Transverse colon (tissue), 4 donors: ENCODE data around the gene MYH14. TPM values are rescaled to one million over a fixed set of nuclear protein-coding genes. Genes with fewer than 3 reads are reported as not detected.
"Not testable (repeated sequence)": the region's sequence is repeated elsewhere in the genome, so short reads cannot be mapped to it uniquely, and the experiment has no call there.

ENCODE experiments used
- DNase-seq: peaks from one replicate; pipeline ENCODE4 v3.0.0-alpha.2; 2019
- H3K27ac ChIP-seq, 4 donors: fragments of 200-600 bp; sonication (generic); 2 replicates each; pipeline ENCODE4 v1.5.1; 2016 to 2018; ENCODE audit warnings: inconsistent platforms in 4 of 4
- H3K27me3 ChIP-seq: fragments of 200-600 bp; sonication (generic); 2 replicates; pipeline ENCODE4 v1.5.1; 2017; ENCODE audit warnings: inconsistent platforms
- H3K36me3 ChIP-seq, 4 donors: fragments of 200-600 bp; sonication (generic); 2 replicates each; pipeline ENCODE4 v1.5.1; 2017 to 2019; ENCODE audit warnings: inconsistent platforms in 4 of 4
- H3K4me1 ChIP-seq, 4 donors: fragments of 200-600 bp; sonication (generic); 2 replicates each; pipeline ENCODE4 v1.5.1; 2017 to 2020; ENCODE audit warnings: inconsistent platforms in 4 of 4
- H3K4me3 ChIP-seq, 4 donors: fragments of 200-600 bp; sonication (generic); 1 replicate in 1 of 4; 2 replicates in 3 of 4; pipeline versions ENCODE4 v1.5.1 to v1.6.1; 2017 to 2019; ENCODE audit warnings: inconsistent platforms in 4 of 4
- H3K9me3 ChIP-seq, 2 donors: fragments of 200-600 bp; sonication (generic); 2 replicates each; pipeline ENCODE4 v1.5.1; 2017 to 2019; ENCODE audit warnings: inconsistent platforms in 2 of 2
- CTCF ChIP-seq, 5 experiments: fragments of 200-600 bp in 3 of 5; fragments of 450-650 bp in 2 of 5; sonication (generic) in 3 of 5; IDR thresholded peaks; 1 replicate in 2 of 5; 2 replicates in 3 of 5; pipeline ENCODE4 v1.5.1; 2016 to 2017; ENCODE audit warnings: antibody characterized with exemption in 5 of 5, inconsistent platforms in 3 of 5, mild to moderate bottlenecking in 2 of 5, moderate library complexity in 1 of 5
- EP300 ChIP-seq: sonication (generic); formaldehyde crosslinking; IDR thresholded peaks from one replicate; pipeline ENCODE4 v1.6.1; 2017; ENCODE audit warnings: antibody characterized with exemption, low read depth
- POLR2A ChIP-seq: fragments of 450-650 bp; IDR thresholded peaks from one replicate; pipeline ENCODE4 v1.6.1; 2016; ENCODE audit warnings: antibody characterized with exemption, mild to moderate bottlenecking, moderate library complexity
- POLR2AphosphoS5 ChIP-seq, 3 donors: sonication (generic); formaldehyde crosslinking; IDR thresholded peaks; one replicate each; pipeline ENCODE4 v1.6.1; 2016; ENCODE audit warnings: antibody characterized with exemption in 3 of 3
- WGBS, 2 donors: methylation state at CpG; one replicate each; pipeline ENCODE4 v1.1.5; 2018; ENCODE audit warnings: low coverage in 1 of 2; 5-methylcytosine and 5-hydroxymethylcytosine counted together
- in situ Hi-C, 4 donors: fragments of 200-750 bp; cut with MboI; loops; one replicate each; pipeline versions ENCODE4 v1.15.0 to v1.15.1; 2017; ENCODE audit warnings: low sequenced_read_pairs in 3 of 4, low pct_ligation_motif_present in 1 of 4, low pct_unique_long_range_greater_than_20kb in 1 of 4
- intact Hi-C: fragments of 100-400 bp; cut with DNase I; formaldehyde crosslinking; loops from one replicate; pipeline ENCODE4 v1.15.1; 2023; ENCODE audit warnings: low total_unique reads
- total RNA-seq, 4 donors: library from RNA; depleted of rRNA; stranded (reverse); fragments of >200 nt; gene quantifications; one replicate each; pipeline ENCODE4 v1.1.0, GENCODE V29; 2016

MYH14 gene
- total RNA-seq, 4 donors from 2014 or later: 321 to 814 (median 393) TPM

DNA sequence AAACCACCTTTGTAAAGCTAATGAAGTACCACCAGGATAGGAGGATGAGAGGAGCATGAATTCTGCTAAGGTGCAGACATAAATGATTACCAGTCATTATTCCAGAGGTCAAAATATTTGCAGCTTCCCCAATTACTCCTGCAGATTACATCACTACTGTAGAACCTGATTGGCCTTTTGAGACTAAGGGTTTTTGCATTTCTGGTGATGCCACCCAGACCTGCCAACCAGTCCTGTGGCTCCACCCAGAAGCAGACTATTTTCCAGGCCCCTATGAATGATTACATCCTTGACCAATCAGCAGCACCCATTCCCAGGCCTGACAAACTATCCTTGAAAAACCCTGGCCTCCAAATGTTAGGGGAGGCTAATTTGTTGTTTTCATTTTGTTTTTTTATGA, 136.9 kb downstream of the MYH14 start:
- TF ChIP-seq EP300 (no peak), POLR2AphosphoS5 (IDR thresholded peaks at IDR 0.05) (no peak), CTCF (IDR thresholded peaks at IDR 0.05) (no peak), POLR2A (no peak)
- no peaks in the 10 kb centered on the region for H3K4me1 ChIP-seq
- intact Hi-C loops: no loop called here
- H3K4me3 ChIP-seq: no peak overlapping the region
- no peak for DNase-seq
- H3K36me3 ChIP-seq: no peaks in the 10 kb centered on the region
- H3K27me3 ChIP-seq: no peaks in the 10 kb centered on the region
- H3K9me3 ChIP-seq: no peaks in the 10 kb centered on the region
- in situ Hi-C loops: no loop called here
- H3K27ac ChIP-seq: no peak overlapping the region

- DNase-seq: no peak
- TF ChIP-seq EP300 (no peak), POLR2A (no peak), CTCF (IDR thresholded peaks at IDR 0.05) (no peak), POLR2AphosphoS5 (IDR thresholded peaks at IDR 0.05) (no peak)
- Histone ChIP-seq H3K27me3 (no peaks in the 10 kb centered on the region), H3K9me3 (no peaks in the 10 kb centered on the region), H3K4me1 (no peaks in the 10 kb centered on the region), H3K36me3 (no peaks in the 10 kb centered on the region), H3K4me3 (no peak overlapping the region), H3K27ac (no peak overlapping the region)
- in situ Hi-C loops: no loop called here
- intact Hi-C loops: no loop called here
- WGBS, 2 donors: 75% methylated on average over 3 of the region's 3 CpGs; no CpG with 5 or more reads in 1 of the 2 donors
These were observed 137.7 kb downstream of the MYH14 start for GRCh38 chr19:50341091-50341564.

- DNase-seq: no peak
- Histone ChIP-seq H3K9me3 (no peaks in the 10 kb centered on the region), H3K4me1 (no peaks in the 10 kb centered on the region), H3K27me3 (no peaks in the 10 kb centered on the region), H3K4me3 (no peak overlapping the region), H3K27ac (no peak overlapping the region), H3K36me3 (no peaks in the 10 kb centered on the region)
- in situ Hi-C loops (no loop called here), intact Hi-C loops (no loop called here)
- 53 to 90% methylated on average over 4 to 8 of the region's 8 CpGs for WGBS, 2 donors
- TF ChIP-seq POLR2AphosphoS5 (IDR thresholded peaks at IDR 0.05) (no peak), EP300 (no peak), POLR2A (peak; percentile 24), CTCF (IDR thresholded peaks at IDR 0.05) (no peak)
These were observed 141.4 kb downstream of the MYH14 start for GRCh38 chr19:50344661-50345318.

DNA sequence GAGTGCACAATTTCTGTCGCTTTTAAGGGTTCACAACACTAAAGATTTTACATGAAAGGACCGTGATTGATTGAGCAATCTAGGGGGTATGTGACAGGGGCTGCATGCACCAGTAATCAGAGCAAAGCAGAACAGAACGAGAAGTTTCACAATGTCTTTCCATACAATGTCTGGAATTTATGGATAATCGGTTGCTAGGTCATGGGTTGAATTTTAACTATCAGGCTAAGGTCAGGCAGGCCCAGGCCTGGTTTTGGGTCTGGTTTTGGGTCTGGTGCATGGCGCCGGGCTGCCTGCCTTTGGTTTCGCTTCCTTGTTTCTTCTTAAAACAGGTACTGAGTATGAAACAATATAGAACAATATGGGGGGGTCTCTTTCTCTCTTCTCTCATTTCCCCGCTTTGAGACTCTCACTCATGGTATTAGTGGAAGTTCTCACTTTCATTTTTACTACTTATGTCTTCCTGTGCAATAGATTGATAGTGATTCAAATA, 143.7 kb downstream of the MYH14 start:
- H3K27me3 ChIP-seq, H3K9me3 ChIP-seq, in situ Hi-C loops, H3K4me3 ChIP-seq, H3K36me3 ChIP-seq, H3K27ac ChIP-seq, DNase-seq, intact Hi-C loops, H3K4me1 ChIP-seq: not testable (repeated sequence)
- whole genome bisulfite sequencing, 2 donors: 67 to 76% methylated on average over 7 to 8 of the region's 8 CpGs
